GDM1 (cell line): ENCODE measurements around the gene NT5C1B.
"Not testable (repeated sequence)": the region's sequence is repeated elsewhere in the genome, so short reads cannot be mapped to it uniquely, and the experiment has no call there.

Experiments
- DNase-seq: peaks from one replicate; lab custom pipeline; 2025; lab: John Stamatoyannopoulos, UW

Gene NT5C1B

GRCh38 chr2:18589354-18589753 lies at the start of gene NT5C1B:
Gene NT5C1B, minus strand, starts transcription at chr2:18589569. Its CDS starts 101 bp downstream, at chr2:18589468.
- no peak for DNase-seq

GRCh38 chr2:18637196-18637595 lies 47.8 kb upstream of the NT5C1B start:
- no peak for DNase-seq

GRCh38 chr2:18632699-18633098 lies 43.3 kb upstream of the NT5C1B start:
- DNase-seq: not testable (repeated sequence)

GRCh38 chr2:18630941-18631340 lies 41.6 kb upstream of the NT5C1B start:
- no peak for DNase-seq

GRCh38 chr2:18630541-18630940 lies 41.2 kb upstream of the NT5C1B start:
- no peak for DNase-seq

- no peak for DNase-seq
Measured at GRCh38 chr2:18630101-18630500, 40.7 kb upstream of the NT5C1B start.

GRCh38 chr2:18626958-18627650 lies 37.7 kb upstream of the NT5C1B start:
- DNase-seq: no peak

GRCh38 chr2:18626256-18626668 lies 36.9 kb upstream of the NT5C1B start:
- no peak for DNase-seq

- no peak for DNase-seq
Measured at GRCh38 chr2:18625563-18625962, 36.2 kb upstream of the NT5C1B start.

- DNase-seq: no peak
Measured at GRCh38 chr2:18623782-18624181, 34.4 kb upstream of the NT5C1B start.

- no peak for DNase-seq
Measured at GRCh38 chr2:18620867-18621632, 31.7 kb upstream of the NT5C1B start.

GRCh38 chr2:18619091-18619490 lies 29.7 kb upstream of the NT5C1B start:
- DNase-seq: no peak

GRCh38 chr2:18614041-18614440 lies 24.7 kb upstream of the NT5C1B start:
- DNase-seq: no peak

GRCh38 chr2:18612133-18612532 lies 22.8 kb upstream of the NT5C1B start:
- DNase-seq: no peak

- DNase-seq: no peak
Measured at GRCh38 chr2:18611604-18612003, 22.2 kb upstream of the NT5C1B start.

- DNase-seq: no peak
Measured at GRCh38 chr2:18611184-18611583, 21.8 kb upstream of the NT5C1B start.

GRCh38 chr2:18610651-18611050 lies 21.3 kb upstream of the NT5C1B start:
- DNase-seq: no peak

GRCh38 chr2:18610090-18610489 lies 20.7 kb upstream of the NT5C1B start:
- no peak for DNase-seq

GRCh38 chr2:18605115-18605514 lies 15.7 kb upstream of the NT5C1B start:
- no peak for DNase-seq

- no peak for DNase-seq
Measured at GRCh38 chr2:18604531-18604885, 15.1 kb upstream of the NT5C1B start.

GRCh38 chr2:18603854-18604530 lies 14.6 kb upstream of the NT5C1B start:
- no peak for DNase-seq

GRCh38 chr2:18602298-18602697 lies 12.9 kb upstream of the NT5C1B start:
- DNase-seq: no peak

GRCh38 chr2:18600255-18600613 lies 10.9 kb upstream of the NT5C1B start:
- no peak for DNase-seq
